ENCODE data around the gene MGMT.

- TF ChIP-seq CTCF (IDR thresholded peaks at IDR 0.05): no peak
- no peak for TF ChIP-seq ZFX (IDR thresholded peaks at IDR 0.05; ENCODE audit: borderline replicate concordance)
These were observed 292.4 kb downstream of the MGMT start for GRCh38 chr10:129759214-129760002.

Measured in 22Rv1 (cell line).